Lower leg skin (tissue), 3 donors: ENCODE measurements around the gene RAPGEF5.

Experiments used
- CTCF ChIP-seq, 3 donors: fragments of 450-650 bp; IDR thresholded peaks; one replicate each; pipeline ENCODE4 v1.5.1; 2016; ENCODE audit warnings: antibody characterized with exemption in 3 of 3, mild to moderate bottlenecking in 3 of 3, moderate library complexity in 2 of 3
- POLR2A ChIP-seq, 2 donors: fragments of 450-650 bp; IDR thresholded peaks; one replicate each; pipeline ENCODE4 v1.6.1; 2016 to 2017; ENCODE audit warnings: antibody characterized with exemption in 2 of 2, mild to moderate bottlenecking in 1 of 2, moderate library complexity in 1 of 2

GRCh38 chr7:22213081-22213480 is 143.9 kb downstream of the RAPGEF5 start:
- TF ChIP-seq CTCF (IDR thresholded peaks at IDR 0.05) (no peak), POLR2A (IDR thresholded peaks at IDR 0.05) (no peak)
